Tongue (tissue), 2 donors: ENCODE data around the gene PDSS2. TPM values are rescaled to one million over a fixed set of nuclear protein-coding genes. Genes with fewer than 3 reads are reported as not detected.
A peak's percentile ranks its signal among the peaks of the same experiment; 100 is the strongest.
"Not testable (repeated sequence)": the region's sequence is repeated elsewhere in the genome, so short reads cannot be mapped to it uniquely, and the experiment has no call there.

Experiments used
- DNase-seq: peaks from one replicate; pipeline ENCODE4 v3.0.0-alpha.2; 2015
- total RNA-seq: library from RNA; depleted of rRNA; stranded (reverse); fragments of >200 nt; gene quantifications from one replicate; pipeline ENCODE4 v1.2.3, GENCODE V29; 2014

The PDSS2 gene
- total RNA-seq = 11.6 TPM

- peak; percentile 99 for DNase-seq
Observed at GRCh38 chr6:107459283-107460082, at the start of gene PDSS2. TSS of gene PDSS2 (minus strand) at chr6:107459564. CDS start at chr6:107459285, 279 bp downstream.

GRCh38 chr6:107506145-107506544, 46.8 kb upstream of the PDSS2 start:
- DNase-seq = no peak

GRCh38 chr6:107504270-107505026, 45.1 kb upstream of the PDSS2 start:
- DNase-seq = no peak

GRCh38 chr6:107496892-107497684, 37.7 kb upstream of the PDSS2 start:
- DNase-seq = no peak

GRCh38 chr6:107495971-107496370, 36.6 kb upstream of the PDSS2 start:
- DNase-seq = peak; percentile 77

- peak; percentile 80 for DNase-seq
Observed at GRCh38 chr6:107495196-107495643, 35.9 kb upstream of the PDSS2 start.

- DNase-seq = peak; percentile 70
Observed at GRCh38 chr6:107493158-107494057, 34.0 kb upstream of the PDSS2 start.

- DNase-seq = peak; percentile 62
Observed at GRCh38 chr6:107491760-107492660, 32.6 kb upstream of the PDSS2 start.

GRCh38 chr6:107491138-107491609, 31.8 kb upstream of the PDSS2 start:
- peak; percentile 90 for DNase-seq

- DNase-seq = peak; percentile 59
Observed at GRCh38 chr6:107490566-107491137, 31.3 kb upstream of the PDSS2 start.

- peak; percentile 94 for DNase-seq
Observed at GRCh38 chr6:107489636-107490565, 30.5 kb upstream of the PDSS2 start, which contains the start of gene SOBP. TSS of gene SOBP (plus strand) at chr6:107490117. CDS start at chr6:107490617, 500 bp downstream.

- peak; percentile 74 for DNase-seq
Observed at GRCh38 chr6:107488875-107489635, 29.7 kb upstream of the PDSS2 start.

GRCh38 chr6:107488174-107488874, 29.0 kb upstream of the PDSS2 start:
- DNase-seq = peak; percentile 7

GRCh38 chr6:107485157-107485556, 25.8 kb upstream of the PDSS2 start:
- no peak for DNase-seq

- DNase-seq = no peak
Observed at GRCh38 chr6:107479089-107479690, 19.8 kb upstream of the PDSS2 start.

GRCh38 chr6:107475826-107476225, 16.5 kb upstream of the PDSS2 start:
- not testable (repeated sequence) for DNase-seq

GRCh38 chr6:107475360-107475759, 16.0 kb upstream of the PDSS2 start:
- DNase-seq = not testable (repeated sequence)
